HUES64 (cell line): ENCODE data around the gene RIC1.
"Not testable (repeated sequence)": the region's sequence is repeated elsewhere in the genome, so short reads cannot be mapped to it uniquely, and the experiment has no call there.

Experiments used
- H3K27ac ChIP-seq: 2 replicates; pipeline ENCODE4 v1.7.0; 2013; ENCODE audit warnings: low read depth, low read length, inconsistent platforms
- H3K27me3 ChIP-seq: 2 replicates; pipeline ENCODE4 v1.6.1; 2013; ENCODE audit warnings: mild to moderate bottlenecking, low read length; ENCODE audit not compliant: insufficient read depth
- H3K36me3 ChIP-seq: 2 replicates; pipeline ENCODE4 v1.6.1; 2013; ENCODE audit warnings: mild to moderate bottlenecking, low read length; ENCODE audit not compliant: insufficient read depth
- H3K4me1 ChIP-seq: 2 replicates; pipeline ENCODE4 v1.6.1; 2013; ENCODE audit warnings: mild to moderate bottlenecking, low read length, moderate library complexity; ENCODE audit not compliant: insufficient read depth
- H3K4me3 ChIP-seq: 2 replicates; pipeline ENCODE4 v1.5.1; 2013; ENCODE audit warnings: mild to moderate bottlenecking, low read length, moderate library complexity
- H3K9ac ChIP-seq: 2 replicates; pipeline ENCODE4 v1.6.1; 2013; ENCODE audit warnings: mild to moderate bottlenecking, low read depth, low read length
- H3K9me3 ChIP-seq: 2 replicates; pipeline ENCODE4 v1.6.1; 2013; ENCODE audit warnings: low read depth, low read length; ENCODE audit not compliant: insufficient read depth
- WGBS: fragments of 150-250, 120-280 bp; methylation state at CpG from one replicate; pipeline ENCODE4 v1.1.7; 2013; ENCODE audit warnings: missing lambda C conversion rate; 5-methylcytosine and 5-hydroxymethylcytosine counted together

The RIC1 gene

GRCh38 chr9:5624655-5625054, 4.3 kb upstream of the RIC1 start:
- H3K4me1 ChIP-seq = no peaks in the 10 kb centered on the region
- 100% methylated on average over 2 of the region's 2 CpGs for WGBS
- no peak overlapping the region for H3K4me3 ChIP-seq
- no peaks in the 10 kb centered on the region for H3K36me3 ChIP-seq
- H3K9me3 ChIP-seq = no peaks in the 10 kb centered on the region
- H3K27ac ChIP-seq = no peak overlapping the region
- H3K9ac ChIP-seq = no peak overlapping the region
- H3K27me3 ChIP-seq = no peaks in the 10 kb centered on the region

GRCh38 chr9:5626727-5627634, 1.9 kb upstream of the RIC1 start:
- no peaks in the 10 kb centered on the region for H3K27me3 ChIP-seq
- no peak overlapping the region for H3K4me3 ChIP-seq
- WGBS = 85% methylated on average over 5 of the region's 5 CpGs
- H3K4me1 ChIP-seq = peaks cover 13% of the 10 kb centered on the region
- no peaks in the 10 kb centered on the region for H3K9me3 ChIP-seq
- H3K9ac ChIP-seq = no peak overlapping the region
- no peaks in the 10 kb centered on the region for H3K36me3 ChIP-seq
- H3K27ac ChIP-seq = no peak overlapping the region

- not testable (repeated sequence) for H3K9me3 ChIP-seq
These were observed 1.2 kb upstream of the RIC1 start for GRCh38 chr9:5627686-5628085.

GRCh38 chr9:5628183-5628529, 751 bp upstream of the RIC1 start:
- H3K4me3 ChIP-seq = peak overlapping the region; percentile 83
- peak overlapping the region; percentile 54; the same call in 1 of the 2 replicates for H3K27ac ChIP-seq
- WGBS = 9% methylated on average over 7 of the region's 7 CpGs
- H3K9ac ChIP-seq = peak overlapping the region; percentile 82
- H3K4me1 ChIP-seq = peaks cover 21% of the 10 kb centered on the region
- H3K9me3 ChIP-seq = no peaks in the 10 kb centered on the region
- H3K27me3 ChIP-seq = no peaks in the 10 kb centered on the region
- no peaks in the 10 kb centered on the region for H3K36me3 ChIP-seq

More at GRCh38 chr9:5627686-5628085, 1.2 kb upstream of the RIC1 start:
- H3K27me3 ChIP-seq, H3K36me3 ChIP-seq, H3K27ac ChIP-seq: not testable (repeated sequence)
- Histone ChIP-seq H3K4me3 (peak overlapping the region; percentile 83), H3K4me1 (peaks cover 18% of the 10 kb centered on the region), H3K9ac (peak overlapping the region; percentile 82; the same call in 1 of the 2 replicates)
- WGBS = 91% methylated on average over 11 of the region's 11 CpGs

- Histone ChIP-seq H3K9ac (peak overlapping the region; percentile 82), H3K4me1 (peaks cover 23% of the 10 kb centered on the region), H3K36me3 (no peaks in the 10 kb centered on the region), H3K9me3 (no peaks in the 10 kb centered on the region), H3K27ac (peak overlapping the region; percentile 93), H3K4me3 (peak overlapping the region; percentile 83), H3K27me3 (no peaks in the 10 kb centered on the region)
- under 1% methylated on average over 56 of the region's 56 CpGs for WGBS
These were observed 589 bp downstream of the RIC1 start for GRCh38 chr9:5629312-5630080.

GRCh38 chr9:5630081-5630507, 1.2 kb downstream of the RIC1 start:
- 0% methylated on average over 6 of the region's 6 CpGs for WGBS
- no peak overlapping the region for H3K27ac ChIP-seq
- H3K27me3 ChIP-seq = no peaks in the 10 kb centered on the region
- H3K4me3 ChIP-seq = peak overlapping the region; percentile 83
- H3K36me3 ChIP-seq = no peaks in the 10 kb centered on the region
- no peaks in the 10 kb centered on the region for H3K9me3 ChIP-seq
- peaks cover 23% of the 10 kb centered on the region for H3K4me1 ChIP-seq
- H3K9ac ChIP-seq = peak overlapping the region; percentile 82

GRCh38 chr9:5631026-5631425, 2.1 kb downstream of the RIC1 start:
- Histone ChIP-seq H3K36me3 (no peaks in the 10 kb centered on the region), H3K4me3 (peak overlapping the region; percentile 83), H3K9ac (no peak overlapping the region), H3K27ac (no peak overlapping the region), H3K27me3 (no peaks in the 10 kb centered on the region), H3K9me3 (no peaks in the 10 kb centered on the region), H3K4me1 (peaks cover 23% of the 10 kb centered on the region)
- WGBS = 80% methylated on average over 1 of the region's 1 CpG

GRCh38 chr9:5632540-5632939, 3.6 kb downstream of the RIC1 start:
- Histone ChIP-seq H3K9ac (no peak overlapping the region), H3K4me1 (peaks cover 23% of the 10 kb centered on the region), H3K4me3 (no peak overlapping the region), H3K9me3 (no peaks in the 10 kb centered on the region), H3K27ac (no peak overlapping the region), H3K36me3 (no peaks in the 10 kb centered on the region), H3K27me3 (no peaks in the 10 kb centered on the region)
- 100% methylated on average over 2 of the region's 3 CpGs for WGBS

- no peaks in the 10 kb centered on the region for H3K9me3 ChIP-seq
- no peaks in the 10 kb centered on the region for H3K36me3 ChIP-seq
- H3K27ac ChIP-seq = no peak overlapping the region
- H3K9ac ChIP-seq = no peak overlapping the region
- H3K4me1 ChIP-seq = peaks cover 23% of the 10 kb centered on the region
- 80% methylated on average over 1 of the region's 2 CpGs for WGBS
- H3K4me3 ChIP-seq = no peak overlapping the region
- H3K27me3 ChIP-seq = no peaks in the 10 kb centered on the region
These were observed 4.3 kb downstream of the RIC1 start for GRCh38 chr9:5633243-5633642.

GRCh38 chr9:5635390-5635789, 6.5 kb downstream of the RIC1 start:
- Histone ChIP-seq H3K9me3 (no peaks in the 10 kb centered on the region), H3K4me1 (peaks cover 22% of the 10 kb centered on the region), H3K9ac (no peak overlapping the region), H3K27me3 (no peaks in the 10 kb centered on the region), H3K36me3 (no peaks in the 10 kb centered on the region), H3K4me3 (no peak overlapping the region), H3K27ac (no peak overlapping the region)
- WGBS = 96% methylated on average over 2 of the region's 4 CpGs

- H3K27me3 ChIP-seq = no peaks in the 10 kb centered on the region
- H3K9ac ChIP-seq = no peak overlapping the region
- no peaks in the 10 kb centered on the region for H3K36me3 ChIP-seq
- no peak overlapping the region for H3K4me3 ChIP-seq
- no peak overlapping the region for H3K27ac ChIP-seq
- 97% methylated on average over 1 of the region's 1 CpG for WGBS
- H3K4me1 ChIP-seq = no peaks in the 10 kb centered on the region
- no peaks in the 10 kb centered on the region for H3K9me3 ChIP-seq
These were observed 10.9 kb downstream of the RIC1 start for GRCh38 chr9:5639816-5640215.
